Muscle of back (tissue), 11 donors: ENCODE measurements around the gene RNF152. TPM values are rescaled to one million over a fixed set of nuclear protein-coding genes. Genes with fewer than 3 reads are reported as not detected.

Experiments used
- DNase-seq, 3 donors: peaks; one replicate each; pipeline versions ENCODE4 v3.0.0 to v3.0.0-alpha.2; 2013
- polyA plus RNA-seq, 10 donors: library from polyadenylated mRNA; unstranded; fragments of 120-200 nt; gene quantifications; one replicate each; pipeline ENCODE4 v1.2.1, GENCODE V29; 2013; ENCODE audit not compliant: insufficient read length in 10 of 10

The RNF152 gene
- polyA plus RNA-seq, 10 donors, result 2.9 to 7.8 (median 5.8) TPM

- DNase-seq, result no peak
These were observed 128.4 kb downstream of the RNF152 start for GRCh38 chr18:61764381-61764780.

- no peak for DNase-seq
These were observed 130.9 kb downstream of the RNF152 start for GRCh38 chr18:61761875-61762274.
